Retinal pigment epithelial cell (primary cell): ENCODE measurements around the gene REM1.
"Not testable (repeated sequence)": the region's sequence is repeated elsewhere in the genome, so short reads cannot be mapped to it uniquely, and the experiment has no call there.

Experiments
- DNase-seq: peaks from one replicate; pipeline ENCODE4 v3.0.0-alpha.2; 2010; ENCODE audit warnings: low read depth
- H3K4me3 ChIP-seq: 2 replicates; pipeline ENCODE4 v1.5.1; 2011; ENCODE audit warnings: mild to moderate bottlenecking, low read length, control low read depth, moderate library complexity
- TF ChIP-seq, protein P1 (sequence below): conservative IDR thresholded peaks from 2 replicates; pipeline ENCODE4 v1.5.1; 2011; ENCODE audit warnings: low read depth, low read length, control low read depth, inconsistent platforms

Gene REM1

DNA sequence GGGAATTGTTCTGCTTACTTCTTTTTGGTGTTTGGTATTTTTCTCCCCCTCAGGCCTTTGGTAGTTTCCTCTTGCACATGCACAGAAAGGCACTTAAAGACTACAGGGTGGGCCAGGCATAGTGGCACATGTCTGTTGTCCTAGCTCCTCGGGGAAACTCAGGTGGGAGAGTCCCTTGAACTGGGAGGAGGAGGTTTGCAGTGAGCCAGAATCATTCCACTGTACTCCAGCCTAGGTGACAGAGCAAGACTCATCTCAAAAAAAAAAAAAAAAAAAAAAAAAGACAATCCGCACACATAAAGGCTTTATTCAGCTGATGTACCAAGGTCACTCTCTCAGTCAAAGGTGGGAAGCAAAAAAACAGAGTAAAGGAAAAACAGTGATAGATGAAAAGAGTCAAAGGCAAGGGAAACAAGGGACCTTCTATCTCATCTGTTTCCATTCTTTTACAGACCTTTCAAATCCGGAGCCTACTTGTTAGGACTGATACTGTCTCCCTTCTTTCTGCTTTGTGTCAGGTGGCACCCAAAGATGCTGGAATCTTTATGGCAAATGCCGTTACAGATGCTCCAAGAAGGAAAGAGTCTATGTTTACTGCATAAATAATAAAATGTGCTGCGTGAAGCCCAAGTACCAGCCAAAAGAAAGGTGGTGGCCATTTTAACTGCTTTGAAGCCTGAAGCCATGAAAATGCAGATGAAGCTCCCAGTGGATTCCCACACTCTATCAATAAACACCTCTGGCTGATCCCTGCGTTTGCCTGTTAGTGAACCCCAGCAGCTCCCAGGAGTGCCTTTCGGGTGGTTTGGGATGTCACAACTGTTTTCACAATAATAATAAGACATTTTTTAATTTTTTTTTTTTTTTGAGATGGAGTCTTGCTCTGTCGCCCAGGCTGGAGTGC, 25.3 kb upstream of the REM1 start:
- TF ChIP-seq, protein P1, sequence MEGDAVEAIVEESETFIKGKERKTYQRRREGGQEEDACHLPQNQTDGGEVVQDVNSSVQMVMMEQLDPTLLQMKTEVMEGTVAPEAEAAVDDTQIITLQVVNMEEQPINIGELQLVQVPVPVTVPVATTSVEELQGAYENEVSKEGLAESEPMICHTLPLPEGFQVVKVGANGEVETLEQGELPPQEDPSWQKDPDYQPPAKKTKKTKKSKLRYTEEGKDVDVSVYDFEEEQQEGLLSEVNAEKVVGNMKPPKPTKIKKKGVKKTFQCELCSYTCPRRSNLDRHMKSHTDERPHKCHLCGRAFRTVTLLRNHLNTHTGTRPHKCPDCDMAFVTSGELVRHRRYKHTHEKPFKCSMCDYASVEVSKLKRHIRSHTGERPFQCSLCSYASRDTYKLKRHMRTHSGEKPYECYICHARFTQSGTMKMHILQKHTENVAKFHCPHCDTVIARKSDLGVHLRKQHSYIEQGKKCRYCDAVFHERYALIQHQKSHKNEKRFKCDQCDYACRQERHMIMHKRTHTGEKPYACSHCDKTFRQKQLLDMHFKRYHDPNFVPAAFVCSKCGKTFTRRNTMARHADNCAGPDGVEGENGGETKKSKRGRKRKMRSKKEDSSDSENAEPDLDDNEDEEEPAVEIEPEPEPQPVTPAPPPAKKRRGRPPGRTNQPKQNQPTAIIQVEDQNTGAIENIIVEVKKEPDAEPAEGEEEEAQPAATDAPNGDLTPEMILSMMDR = no peak
- DNase-seq = no peak
- no peak overlapping the region for H3K4me3 ChIP-seq

DNA sequence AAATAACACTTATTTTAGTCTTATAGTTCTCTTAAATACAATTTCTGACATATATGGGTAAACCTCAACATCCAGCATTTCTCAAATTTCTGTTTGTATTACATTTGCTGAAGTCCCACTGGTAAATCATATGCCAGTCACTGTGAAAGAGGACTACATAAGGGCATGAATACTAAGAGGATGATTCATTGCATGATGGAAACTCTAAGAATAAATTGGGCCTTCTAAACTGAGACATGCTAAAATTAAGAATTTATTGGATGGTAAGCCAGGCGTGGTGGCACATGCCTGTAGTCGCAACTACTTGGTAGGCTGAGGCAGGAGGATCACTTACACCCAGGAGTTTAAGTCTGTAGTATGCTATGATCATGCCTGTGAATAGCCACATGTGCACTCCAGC, 22.5 kb upstream of the REM1 start:
- TF ChIP-seq, protein P1 = no peak
- no peak for DNase-seq
- no peak overlapping the region for H3K4me3 ChIP-seq

DNA sequence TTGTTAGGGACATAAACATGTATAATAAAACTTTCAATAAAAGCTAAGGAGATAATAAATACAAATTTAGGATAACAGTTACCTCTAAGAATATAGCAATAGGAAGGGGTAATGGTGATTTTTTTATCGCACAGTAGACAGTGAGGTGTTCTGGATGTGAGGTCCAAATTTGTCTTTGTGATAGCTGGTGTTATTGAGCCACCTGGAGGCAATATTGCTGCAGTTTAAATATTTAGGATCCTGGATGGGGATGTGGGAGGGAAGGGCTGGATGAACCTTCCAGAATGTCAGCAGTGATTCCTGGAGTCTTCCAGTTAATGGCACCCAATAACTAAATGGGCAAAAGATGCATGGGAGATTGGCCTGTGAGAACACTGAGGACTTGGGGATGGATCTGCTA, 20.7 kb upstream of the REM1 start:
- DNase-seq = no peak
- no peak overlapping the region for H3K4me3 ChIP-seq
- TF ChIP-seq, protein P1 = no peak

DNA sequence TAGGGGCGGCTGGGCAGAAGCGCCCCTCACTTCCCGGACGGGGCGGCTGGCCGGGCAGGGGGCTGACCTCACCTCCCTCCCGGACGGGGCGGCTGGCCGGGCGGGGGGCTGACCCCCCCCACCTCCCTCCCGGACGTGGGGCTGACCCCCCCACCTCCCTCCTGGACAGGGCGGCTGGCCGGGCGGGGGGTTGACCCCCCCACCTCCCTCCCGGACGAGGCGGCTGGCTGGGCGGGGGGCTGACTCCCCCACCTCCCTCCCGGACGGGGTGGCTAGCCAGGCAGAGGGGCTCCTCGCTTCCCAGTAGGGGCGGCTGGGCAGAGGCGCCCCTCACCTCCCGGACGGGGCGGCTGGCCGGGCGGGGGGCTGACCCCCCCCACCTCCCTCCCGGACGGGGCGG, 4.1 kb upstream of the REM1 start:
- H3K4me3 ChIP-seq, DNase-seq: not testable (repeated sequence)

DNA sequence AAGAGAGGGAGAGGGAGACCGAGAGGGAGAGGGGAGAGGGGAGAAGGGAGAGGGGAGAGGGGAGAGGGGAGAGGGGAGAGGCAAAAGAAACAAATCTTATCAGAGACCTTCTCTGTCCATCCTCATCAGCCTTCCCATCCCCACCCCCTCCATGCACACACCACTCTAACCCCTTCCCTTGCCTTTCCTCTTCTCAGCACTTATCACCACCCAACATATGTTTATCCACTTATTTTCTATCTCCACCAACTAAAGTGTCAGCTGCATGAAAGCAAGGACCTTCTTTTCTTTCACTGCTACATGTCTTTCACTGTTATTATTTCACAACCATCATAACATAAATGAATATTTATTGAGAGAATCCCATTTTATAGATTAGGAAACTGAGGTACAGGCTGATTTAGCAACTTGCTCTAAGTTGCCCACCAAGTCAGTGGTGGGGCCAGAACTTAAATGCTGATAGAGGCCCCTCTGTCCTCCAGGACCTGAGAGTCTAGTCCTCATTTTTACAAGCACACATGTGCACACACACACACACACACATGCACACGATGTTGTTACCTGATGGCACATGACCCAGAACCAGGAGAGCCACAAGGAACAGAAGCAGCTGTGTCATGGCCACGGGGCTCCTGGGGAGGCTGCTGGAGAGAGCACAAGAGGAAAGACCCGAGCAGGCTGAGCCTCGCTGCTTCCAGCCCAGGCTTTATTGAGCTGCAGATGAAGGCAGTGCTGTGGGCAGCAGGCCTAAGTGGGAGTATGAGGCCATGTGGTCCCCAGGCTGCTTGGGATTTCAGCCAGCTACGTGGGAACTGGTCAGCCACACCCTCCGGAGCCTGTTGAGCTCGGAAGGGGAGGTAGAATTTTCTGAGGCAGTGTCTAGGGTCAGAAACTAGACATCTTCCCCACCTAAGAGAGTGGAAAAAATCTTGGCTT, 2.4 kb upstream of the REM1 start:
- no peak overlapping the region for H3K4me3 ChIP-seq
- no peak for DNase-seq
- TF ChIP-seq, protein P1 = no peak

DNA sequence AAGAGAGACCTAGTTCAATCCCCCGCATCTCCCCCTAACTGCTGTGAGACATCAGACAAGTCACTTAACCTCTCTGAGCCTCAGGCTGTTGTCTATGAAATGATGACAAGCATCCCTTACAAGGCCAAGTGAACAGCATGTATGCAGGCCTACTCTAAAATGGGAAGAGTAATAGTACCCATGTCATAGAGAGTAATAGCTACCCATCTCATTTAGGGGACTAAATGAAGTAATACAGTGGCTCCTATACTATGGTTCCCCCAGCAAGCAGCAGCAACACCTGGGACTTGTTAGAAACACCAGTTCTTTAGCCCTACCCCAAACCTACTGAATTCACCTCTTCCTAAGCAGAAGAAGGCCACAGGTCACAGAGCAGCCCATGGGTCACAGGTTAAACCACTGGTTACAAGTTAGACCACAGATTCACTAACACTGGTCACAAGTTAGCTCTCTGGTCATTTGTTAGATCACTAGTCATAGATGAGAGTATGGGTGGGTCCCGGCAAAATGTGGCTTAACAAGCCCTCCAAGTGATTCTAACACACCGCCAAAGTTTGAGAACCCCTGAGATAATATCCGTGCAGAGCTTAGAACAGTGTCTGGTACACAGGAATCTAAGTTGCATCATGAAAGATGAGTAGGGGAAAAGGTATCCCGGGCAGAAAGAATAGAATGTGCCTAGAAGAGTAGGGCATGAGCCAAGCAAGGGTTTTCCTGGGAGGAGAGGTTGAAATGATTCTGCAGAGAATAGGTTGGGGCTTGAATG, 1.6 kb upstream of the REM1 start:
- no peak overlapping the region for H3K4me3 ChIP-seq
- DNase-seq = no peak
- TF ChIP-seq, protein P1 = no peak

DNA sequence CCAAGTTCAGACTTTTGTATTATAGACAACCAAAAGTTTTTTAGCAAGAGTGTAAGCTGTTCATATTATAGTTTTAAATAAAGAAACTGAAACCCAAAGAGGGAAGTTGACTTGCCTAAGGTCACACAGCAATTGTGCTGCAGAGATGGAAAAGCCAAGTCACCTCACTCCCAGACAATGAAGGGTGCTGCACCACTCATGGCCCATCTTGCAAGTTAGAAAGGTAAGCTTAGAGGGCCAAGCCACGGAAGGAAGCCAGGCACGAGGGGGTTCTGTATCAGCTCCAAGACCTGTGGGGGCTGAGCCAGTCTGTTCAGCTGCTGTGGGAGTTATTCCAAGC, 1.0 kb upstream of the REM1 start:
- no peak for DNase-seq
- H3K4me3 ChIP-seq = no peak overlapping the region
- TF ChIP-seq, protein P1 = no peak
